Transverse colon (tissue), 4 donors: ENCODE results near the gene KRTAP9-9. TPM values are rescaled to one million over a fixed set of nuclear protein-coding genes. Genes with fewer than 3 reads are reported as not detected.
"Not testable (repeated sequence)": the region's sequence is repeated elsewhere in the genome, so short reads cannot be mapped to it uniquely, and the experiment has no call there.

Experiments used
- DNase-seq: peaks from one replicate; pipeline ENCODE4 v3.0.0-alpha.2; 2019
- H3K27ac ChIP-seq, 4 donors: fragments of 200-600 bp; sonication (generic); 2 replicates each; pipeline ENCODE4 v1.5.1; 2016 to 2018; ENCODE audit warnings: inconsistent platforms in 4 of 4
- H3K27me3 ChIP-seq: fragments of 200-600 bp; sonication (generic); 2 replicates; pipeline ENCODE4 v1.5.1; 2017; ENCODE audit warnings: inconsistent platforms
- H3K36me3 ChIP-seq, 4 donors: fragments of 200-600 bp; sonication (generic); 2 replicates each; pipeline ENCODE4 v1.5.1; 2017 to 2019; ENCODE audit warnings: inconsistent platforms in 4 of 4
- H3K4me1 ChIP-seq, 4 donors: fragments of 200-600 bp; sonication (generic); 2 replicates each; pipeline ENCODE4 v1.5.1; 2017 to 2020; ENCODE audit warnings: inconsistent platforms in 4 of 4
- H3K4me3 ChIP-seq, 4 donors: fragments of 200-600 bp; sonication (generic); 1 replicate in 1 of 4; 2 replicates in 3 of 4; pipeline versions ENCODE4 v1.5.1 to v1.6.1; 2017 to 2019; ENCODE audit warnings: inconsistent platforms in 4 of 4
- H3K9me3 ChIP-seq, 2 donors: fragments of 200-600 bp; sonication (generic); 2 replicates each; pipeline ENCODE4 v1.5.1; 2017 to 2019; ENCODE audit warnings: inconsistent platforms in 2 of 2
- EP300 ChIP-seq: sonication (generic); formaldehyde crosslinking; IDR thresholded peaks from one replicate; pipeline ENCODE4 v1.6.1; 2017; ENCODE audit warnings: antibody characterized with exemption, low read depth
- POLR2A ChIP-seq: fragments of 450-650 bp; IDR thresholded peaks from one replicate; pipeline ENCODE4 v1.6.1; 2016; ENCODE audit warnings: antibody characterized with exemption, mild to moderate bottlenecking, moderate library complexity
- POLR2AphosphoS5 ChIP-seq, 3 donors: sonication (generic); formaldehyde crosslinking; IDR thresholded peaks; one replicate each; pipeline ENCODE4 v1.6.1; 2016; ENCODE audit warnings: antibody characterized with exemption in 3 of 3
- whole genome bisulfite sequencing, 2 donors: methylation state at CpG; one replicate each; pipeline ENCODE4 v1.1.5; 2018; ENCODE audit warnings: low coverage in 1 of 2; 5-methylcytosine and 5-hydroxymethylcytosine counted together
- in situ Hi-C, 4 donors: fragments of 200-750 bp; cut with MboI; loops; one replicate each; pipeline versions ENCODE4 v1.15.0 to v1.15.1; 2017; ENCODE audit warnings: low sequenced_read_pairs in 3 of 4, low pct_ligation_motif_present in 1 of 4, low pct_unique_long_range_greater_than_20kb in 1 of 4
- intact Hi-C: fragments of 100-400 bp; cut with DNase I; formaldehyde crosslinking; loops from one replicate; pipeline ENCODE4 v1.15.1; 2023; ENCODE audit warnings: low total_unique reads
- total RNA-seq, 4 donors: library from RNA; depleted of rRNA; stranded (reverse); fragments of >200 nt; gene quantifications; one replicate each; pipeline ENCODE4 v1.1.0, GENCODE V29; 2016
- TF ChIP-seq, protein P1 (sequence below), 5 experiments: fragments of 200-600 bp in 3 of 5; fragments of 450-650 bp in 2 of 5; sonication (generic) in 3 of 5; IDR thresholded peaks; 1 replicate in 2 of 5; 2 replicates in 3 of 5; pipeline ENCODE4 v1.5.1; 2016 to 2017; ENCODE audit warnings: antibody characterized with exemption in 5 of 5, inconsistent platforms in 3 of 5, mild to moderate bottlenecking in 2 of 5, moderate library complexity in 1 of 5

The KRTAP9-9 gene
- total RNA-seq, 4 donors from 2014 or later = not detected

DNA sequence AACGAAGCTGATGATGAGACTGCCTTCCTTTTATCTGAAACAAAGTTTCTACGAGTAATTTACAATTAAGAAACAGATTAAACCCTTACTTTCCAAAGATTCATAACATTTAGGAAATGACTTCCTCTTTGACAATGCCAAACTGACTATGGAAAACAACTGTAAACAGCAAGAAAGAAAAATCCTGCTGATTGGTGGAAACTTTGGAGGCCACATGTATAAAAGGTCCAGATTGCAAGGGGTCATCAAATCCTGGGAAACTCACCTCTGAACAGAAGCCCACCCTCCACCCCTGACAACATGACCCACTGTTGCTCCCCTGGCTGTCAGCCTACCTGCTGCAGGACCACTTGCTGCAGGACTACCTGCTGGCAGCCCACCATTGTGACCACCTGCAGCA is 9.9 kb downstream of the KRTAP9-9 start, which contains the start of gene KRTAP9-6:
Gene KRTAP9-6, plus strand, starts transcription at position 301 of the 400 bp plus-strand sequence. Its CDS starts 0 bp downstream, at position 301.
- H3K36me3 ChIP-seq = no peaks in the 10 kb centered on the region
- H3K4me1 ChIP-seq = no peaks in the 10 kb centered on the region
- peaks cover 26% of the 10 kb centered on the region for H3K27me3 ChIP-seq
- WGBS, 2 donors = 39 to 70% methylated on average over 1 to 2 of the region's 2 CpGs
- no peak within 1 kb of the TSS for H3K27ac ChIP-seq
- no peak within 1 kb of the TSS for H3K4me3 ChIP-seq
- no peak for TF ChIP-seq POLR2A
- TF ChIP-seq EP300 = no peak
- no peak for TF ChIP-seq POLR2AphosphoS5 (IDR thresholded peaks at IDR 0.05)
- TF ChIP-seq, protein P1, sequence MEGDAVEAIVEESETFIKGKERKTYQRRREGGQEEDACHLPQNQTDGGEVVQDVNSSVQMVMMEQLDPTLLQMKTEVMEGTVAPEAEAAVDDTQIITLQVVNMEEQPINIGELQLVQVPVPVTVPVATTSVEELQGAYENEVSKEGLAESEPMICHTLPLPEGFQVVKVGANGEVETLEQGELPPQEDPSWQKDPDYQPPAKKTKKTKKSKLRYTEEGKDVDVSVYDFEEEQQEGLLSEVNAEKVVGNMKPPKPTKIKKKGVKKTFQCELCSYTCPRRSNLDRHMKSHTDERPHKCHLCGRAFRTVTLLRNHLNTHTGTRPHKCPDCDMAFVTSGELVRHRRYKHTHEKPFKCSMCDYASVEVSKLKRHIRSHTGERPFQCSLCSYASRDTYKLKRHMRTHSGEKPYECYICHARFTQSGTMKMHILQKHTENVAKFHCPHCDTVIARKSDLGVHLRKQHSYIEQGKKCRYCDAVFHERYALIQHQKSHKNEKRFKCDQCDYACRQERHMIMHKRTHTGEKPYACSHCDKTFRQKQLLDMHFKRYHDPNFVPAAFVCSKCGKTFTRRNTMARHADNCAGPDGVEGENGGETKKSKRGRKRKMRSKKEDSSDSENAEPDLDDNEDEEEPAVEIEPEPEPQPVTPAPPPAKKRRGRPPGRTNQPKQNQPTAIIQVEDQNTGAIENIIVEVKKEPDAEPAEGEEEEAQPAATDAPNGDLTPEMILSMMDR (IDR thresholded peaks at IDR 0.05) = no peak
- no peaks in the 10 kb centered on the region for H3K9me3 ChIP-seq
- in situ Hi-C loops = loop anchor here in 1 of 4 donors (25.0 kb wide), 1 partner anchor 97 kb away; the partner anchor contains the start of genes KRT33A and KRT33B
- intact Hi-C loops = no loop called here
- no peak for DNase-seq

DNA sequence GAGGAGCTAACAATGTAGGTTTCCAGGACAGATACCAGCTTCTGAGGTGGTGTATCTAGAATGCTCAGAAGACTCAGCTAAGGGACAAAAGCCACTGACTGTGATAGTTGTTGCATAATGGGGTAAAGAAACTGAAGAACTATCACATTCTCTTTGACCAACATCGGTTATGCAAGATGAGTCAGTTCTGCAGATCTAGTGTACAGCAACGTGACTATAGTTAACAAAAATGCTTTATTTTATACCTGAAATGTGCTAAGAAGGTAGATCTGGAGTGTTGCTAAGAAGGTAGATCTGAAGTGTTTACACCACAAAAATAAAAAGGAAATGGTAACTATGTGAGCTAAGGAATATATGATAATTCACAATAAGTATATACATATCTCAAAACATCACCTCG is 12.5 kb downstream of the KRTAP9-9 start:
- no peak for DNase-seq
- no peak overlapping the region for H3K4me3 ChIP-seq
- no peaks in the 10 kb centered on the region for H3K9me3 ChIP-seq
- TF ChIP-seq, protein P1 (IDR thresholded peaks at IDR 0.05) = no peak
- no peak for TF ChIP-seq POLR2A
- TF ChIP-seq POLR2AphosphoS5 (IDR thresholded peaks at IDR 0.05) = no peak
- intact Hi-C loops = no loop called here
- H3K27ac ChIP-seq = no peak overlapping the region
- no peaks in the 10 kb centered on the region for H3K4me1 ChIP-seq
- in situ Hi-C loops = loop anchor here in 1 of 4 donors (25.0 kb wide), 1 partner anchor 95 kb away; the partner anchor contains the start of genes KRT33A and KRT33B
- H3K36me3 ChIP-seq = no peaks in the 10 kb centered on the region
- 86% methylated on average over 3 of the region's 3 CpGs; no CpG with 5 or more reads in 1 of the 2 donors for WGBS, 2 donors
- H3K27me3 ChIP-seq = peaks cover 12% of the 10 kb centered on the region

DNA sequence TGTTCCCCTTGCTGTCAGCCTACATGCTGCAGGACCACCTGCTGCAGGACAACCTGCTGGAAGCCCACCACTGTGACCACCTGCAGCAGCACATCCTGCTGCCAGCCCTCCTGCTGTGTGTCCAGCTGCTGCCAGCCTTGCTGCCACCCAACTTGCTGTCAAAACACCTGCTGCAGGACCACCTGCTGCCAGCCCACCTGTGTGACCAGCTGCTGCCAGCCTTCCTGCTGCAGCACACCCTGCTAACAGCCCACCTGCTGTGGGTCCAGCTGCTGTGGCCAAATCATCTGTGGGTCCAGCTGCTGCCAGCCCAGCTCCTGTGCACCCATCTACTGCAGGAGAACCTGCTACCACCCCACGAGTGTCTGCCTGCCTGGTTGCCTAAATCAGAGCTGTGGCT is 16.1 kb downstream of the KRTAP9-9 start:
- intact Hi-C loops, H3K4me1 ChIP-seq, H3K4me3 ChIP-seq, H3K27ac ChIP-seq, H3K27me3 ChIP-seq, H3K36me3 ChIP-seq, H3K9me3 ChIP-seq, DNase-seq: not testable (repeated sequence)
- no CpG with 5 or more reads among the region's 1 CpG for WGBS, 2 donors
- in situ Hi-C loops = loop anchor here in 1 of 4 donors (25.0 kb wide), 1 partner anchor 91 kb away; the partner anchor contains the start of genes KRT33A and KRT33B

DNA sequence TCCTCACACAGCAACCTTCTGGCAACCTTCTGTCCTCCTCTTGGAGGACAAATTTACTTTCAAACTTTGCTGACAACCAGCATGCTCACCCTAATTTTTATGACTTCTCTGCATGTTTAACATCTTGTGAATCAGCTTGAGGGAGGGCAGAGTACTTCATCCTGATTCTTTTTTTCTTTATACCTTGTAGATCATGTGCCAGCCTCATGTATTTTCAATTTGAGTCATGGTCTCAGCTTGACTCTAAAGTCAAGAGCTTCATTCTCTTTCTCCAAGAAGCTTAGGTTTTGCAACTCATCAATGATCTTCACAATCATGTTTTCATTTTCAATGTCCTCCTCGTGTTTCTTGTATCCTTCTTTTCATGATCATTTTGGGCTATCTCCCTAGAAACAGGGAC is 16.7 kb downstream of the KRTAP9-9 start:
- Histone ChIP-seq H3K36me3 (no peaks in the 10 kb centered on the region), H3K4me3 (no peak overlapping the region), H3K9me3 (no peaks in the 10 kb centered on the region), H3K27ac (no peak overlapping the region), H3K27me3 (no peaks in the 10 kb centered on the region), H3K4me1 (no peaks in the 10 kb centered on the region)
- DNase-seq = no peak
- TF ChIP-seq EP300 (no peak), POLR2A (no peak), POLR2AphosphoS5 (IDR thresholded peaks at IDR 0.05) (no peak)
- TF ChIP-seq, protein P1 (IDR thresholded peaks at IDR 0.05) = no peak
- intact Hi-C loops (no loop called here), in situ Hi-C loops (loop anchor here in 1 of 4 donors (25.0 kb wide), 1 partner anchor 90 kb away; the partner anchor contains the start of genes KRT33A and KRT33B)
- WGBS, 2 donors = 36% methylated on average over 1 of the region's 1 CpG; no CpG with 5 or more reads in 1 of the 2 donors

DNA sequence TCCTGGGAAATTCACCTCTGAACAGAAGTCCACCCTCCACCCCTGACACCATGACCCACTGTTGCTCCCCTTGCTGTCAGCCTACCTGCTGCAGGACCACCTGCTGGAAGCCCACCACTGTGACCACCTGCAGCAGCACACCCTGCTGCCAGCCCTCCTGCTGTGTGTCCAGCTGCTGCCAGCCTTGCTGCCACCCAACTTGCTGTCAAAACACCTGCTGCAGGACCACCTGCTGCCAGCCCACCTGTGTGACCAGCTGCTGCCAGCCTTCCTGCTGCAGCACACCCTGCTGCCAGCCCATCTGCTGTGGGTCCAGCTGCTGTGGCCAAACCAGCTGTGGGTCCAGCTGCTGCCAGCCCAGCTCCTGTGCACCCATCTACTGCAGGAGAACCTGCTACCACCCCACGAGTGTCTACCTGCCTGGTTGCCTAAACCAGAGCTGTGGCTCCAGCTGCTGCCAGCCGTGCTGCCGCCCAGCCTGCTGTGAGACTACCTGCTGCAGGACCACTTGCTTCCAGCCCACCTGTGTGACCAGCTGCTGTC is 20.5 kb downstream of the KRTAP9-9 start, which contains the start of gene KRTAP9-7:
Gene KRTAP9-7, plus strand, starts transcription at position 51 of the 543 bp plus-strand sequence. Its CDS starts 0 bp downstream, at position 51.
- H3K4me1 ChIP-seq, intact Hi-C loops, H3K27ac ChIP-seq, H3K27me3 ChIP-seq, H3K4me3 ChIP-seq, H3K9me3 ChIP-seq, DNase-seq, H3K36me3 ChIP-seq, in situ Hi-C loops: not testable (repeated sequence)
- no CpG with 5 or more reads among the region's 3 CpGs for WGBS, 2 donors
